SU-DHL-6 (cell line): Measurements from ENCODE around the gene NDUFA12.

ENCODE experiments used
- H2AFZ ChIP-seq: fragments of 200-600 bp; sonication (generic); 2 replicates; pipeline ENCODE4 v1.6.1; 2014; ENCODE audit warnings: low read depth, mild to moderate bottlenecking, moderate library complexity, mixed read lengths, antibody characterized with exemption, low read length; ENCODE audit not compliant: severe bottlenecking
- H3F3A ChIP-seq: fragments of 200-600 bp; shearing (Covaris generic); 2 replicates; pipeline ENCODE4 v1.6.0; 2016; ENCODE audit warnings: antibody characterized with exemption, mild to moderate bottlenecking; ENCODE audit not compliant: insufficient read depth
- H3K27ac ChIP-seq: fragments of 200-600 bp; sonication (generic); 2 replicates; pipeline ENCODE4 v1.5.1; 2016; ENCODE audit warnings: low read depth, mild to moderate bottlenecking, low read length, moderate library complexity, mixed read lengths
- H3K27me3 ChIP-seq: fragments of 200-600 bp; sonication (generic), shearing (Covaris generic); 2 replicates; pipeline ENCODE4 v1.6.0; 2014; ENCODE audit warnings: mild to moderate bottlenecking, low read length
- H3K36me3 ChIP-seq: fragments of 200-600 bp; sonication (generic); 2 replicates; pipeline ENCODE4 v1.6.1; 2014; ENCODE audit warnings: mild to moderate bottlenecking, low read length, mixed read lengths
- H3K4me2 ChIP-seq: fragments of 300-600, 200-600 bp; shearing (Covaris generic), sonication (generic); 2 replicates; pipeline ENCODE4 v1.6.0; 2014; ENCODE audit warnings: low read length, low read depth, mild to moderate bottlenecking; ENCODE audit not compliant: poor library complexity, severe bottlenecking
- H3K4me3 ChIP-seq: fragments of 200-600 bp; sonication (generic); 2 replicates; pipeline ENCODE4 v1.5.1; 2014; ENCODE audit warnings: antibody characterized with exemption, low read length, mild to moderate bottlenecking, mixed read lengths; ENCODE audit not compliant: insufficient read depth, poor library complexity, severe bottlenecking
- H3K79me2 ChIP-seq: fragments of 200-600 bp; sonication (generic); 2 replicates; pipeline ENCODE4 v1.6.1; 2014; ENCODE audit warnings: mild to moderate bottlenecking, low read length, moderate library complexity; ENCODE audit not compliant: insufficient read depth
- H3K9ac ChIP-seq: fragments of 200-600 bp; sonication (generic); 2 replicates; pipeline ENCODE4 v1.7.0; 2014; ENCODE audit warnings: mild to moderate bottlenecking, low read length
- H3K9me2 ChIP-seq: fragments of 200-600 bp; sonication (generic); replicated peaks from 2 replicates; pipeline ENCODE4 v1.6.1; 2014; ENCODE audit warnings: low read length; ENCODE audit not compliant: insufficient read depth
- H3K9me3 ChIP-seq: fragments of 200-600 bp; sonication (generic); 2 replicates; pipeline ENCODE4 v1.6.1; 2014; ENCODE audit warnings: low read length, mixed read lengths; ENCODE audit not compliant: insufficient read depth
- H4K20me1 ChIP-seq: fragments of 200-600 bp; sonication (generic); 2 replicates; pipeline ENCODE4 v1.6.1; 2014; ENCODE audit warnings: low read depth, mild to moderate bottlenecking, antibody characterized with exemption, low read length, moderate library complexity, mixed read lengths
- EZH2phosphoT487 ChIP-seq: fragments of 200-600 bp; sonication (generic), shearing (Covaris generic); conservative IDR thresholded peaks from 2 replicates; pipeline ENCODE4 v1.6.1; 2018; ENCODE audit warnings: mild to moderate bottlenecking, antibody characterized with exemption, low read length, moderate library complexity, mixed read lengths
- TF ChIP-seq, protein P1 (sequence below): fragments of 200-600 bp; sonication (generic); IDR thresholded peaks from one replicate; pipeline ENCODE4 v1.5.1; 2017; ENCODE audit warnings: antibody characterized with exemption, mild to moderate bottlenecking, low read length, moderate library complexity; ENCODE audit not compliant: insufficient read depth, poor library complexity, severe bottlenecking

Gene NDUFA12

DNA sequence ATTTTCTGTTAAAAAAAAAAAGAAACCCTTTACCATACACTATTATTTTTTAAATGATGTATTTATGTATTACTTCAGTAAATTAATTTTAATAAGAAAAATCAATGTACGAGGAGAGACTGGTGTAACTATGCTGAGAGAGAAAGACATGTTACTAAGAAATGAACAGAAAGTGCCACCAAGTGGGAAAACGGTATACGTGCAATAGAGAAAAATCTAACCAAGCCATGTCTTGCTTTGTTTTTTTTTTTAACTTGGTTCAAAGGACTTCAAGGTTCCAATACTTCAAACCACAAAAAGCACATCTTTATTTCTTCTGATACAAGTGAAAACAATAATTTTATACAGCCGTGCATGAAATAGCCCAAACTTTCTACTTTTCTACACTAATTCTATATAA lies 22.9 kb downstream of the NDUFA12 start:
- no peaks in the 10 kb centered on the region for H4K20me1 ChIP-seq
- H3K9ac ChIP-seq: no peak overlapping the region
- peaks cover 11% of the 10 kb centered on the region; the same call in 1 of the 2 replicates for H3K79me2 ChIP-seq
- no peak overlapping the region for H3K4me2 ChIP-seq
- no peak overlapping the region for H3K27ac ChIP-seq
- H2AFZ ChIP-seq: no peak overlapping the region
- no peak for TF ChIP-seq EZH2phosphoT487
- TF ChIP-seq, protein P1, sequence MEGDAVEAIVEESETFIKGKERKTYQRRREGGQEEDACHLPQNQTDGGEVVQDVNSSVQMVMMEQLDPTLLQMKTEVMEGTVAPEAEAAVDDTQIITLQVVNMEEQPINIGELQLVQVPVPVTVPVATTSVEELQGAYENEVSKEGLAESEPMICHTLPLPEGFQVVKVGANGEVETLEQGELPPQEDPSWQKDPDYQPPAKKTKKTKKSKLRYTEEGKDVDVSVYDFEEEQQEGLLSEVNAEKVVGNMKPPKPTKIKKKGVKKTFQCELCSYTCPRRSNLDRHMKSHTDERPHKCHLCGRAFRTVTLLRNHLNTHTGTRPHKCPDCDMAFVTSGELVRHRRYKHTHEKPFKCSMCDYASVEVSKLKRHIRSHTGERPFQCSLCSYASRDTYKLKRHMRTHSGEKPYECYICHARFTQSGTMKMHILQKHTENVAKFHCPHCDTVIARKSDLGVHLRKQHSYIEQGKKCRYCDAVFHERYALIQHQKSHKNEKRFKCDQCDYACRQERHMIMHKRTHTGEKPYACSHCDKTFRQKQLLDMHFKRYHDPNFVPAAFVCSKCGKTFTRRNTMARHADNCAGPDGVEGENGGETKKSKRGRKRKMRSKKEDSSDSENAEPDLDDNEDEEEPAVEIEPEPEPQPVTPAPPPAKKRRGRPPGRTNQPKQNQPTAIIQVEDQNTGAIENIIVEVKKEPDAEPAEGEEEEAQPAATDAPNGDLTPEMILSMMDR: no peak
- H3K9me3 ChIP-seq: no peaks in the 10 kb centered on the region
- H3K27me3 ChIP-seq: no peaks in the 10 kb centered on the region
- no peaks in the 10 kb centered on the region for H3F3A ChIP-seq
- no peak overlapping the region for H3K4me3 ChIP-seq
- H3K9me2 ChIP-seq: no peaks in the 10 kb centered on the region
- H3K36me3 ChIP-seq: no peaks in the 10 kb centered on the region; the same call in 1 of the 2 replicates

DNA sequence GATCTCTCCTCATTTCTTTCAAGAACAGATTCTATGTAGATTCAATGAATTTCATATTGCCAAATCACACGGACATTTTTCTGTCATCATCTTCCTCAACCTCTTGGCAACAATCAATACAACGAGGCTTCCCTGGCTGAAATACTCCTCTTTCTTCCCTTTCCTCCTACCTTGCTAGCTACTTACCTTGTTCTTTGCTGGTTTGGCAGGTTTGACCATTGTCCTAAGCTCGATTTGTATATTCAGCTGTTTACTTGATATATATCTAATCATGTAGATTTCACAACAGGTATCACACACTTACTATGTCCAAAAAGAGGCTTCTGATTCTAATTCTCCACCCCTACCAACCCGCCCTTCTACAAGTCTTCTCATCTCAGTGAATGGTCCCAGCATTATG lies 23.6 kb downstream of the NDUFA12 start:
- no peak overlapping the region for H2AFZ ChIP-seq
- H3K36me3 ChIP-seq: no peaks in the 10 kb centered on the region; the same call in 1 of the 2 replicates
- H3K27ac ChIP-seq: no peak overlapping the region
- no peak overlapping the region for H3K9ac ChIP-seq
- TF ChIP-seq, protein P1: no peak
- TF ChIP-seq EZH2phosphoT487: no peak
- no peak overlapping the region for H3K4me3 ChIP-seq
- H3K27me3 ChIP-seq: no peaks in the 10 kb centered on the region
- no peaks in the 10 kb centered on the region for H3K9me2 ChIP-seq
- peaks cover 11% of the 10 kb centered on the region; the same call in 1 of the 2 replicates for H3K79me2 ChIP-seq
- no peaks in the 10 kb centered on the region for H4K20me1 ChIP-seq
- H3K4me2 ChIP-seq: no peak overlapping the region
- no peaks in the 10 kb centered on the region for H3K9me3 ChIP-seq
- no peaks in the 10 kb centered on the region for H3F3A ChIP-seq

DNA sequence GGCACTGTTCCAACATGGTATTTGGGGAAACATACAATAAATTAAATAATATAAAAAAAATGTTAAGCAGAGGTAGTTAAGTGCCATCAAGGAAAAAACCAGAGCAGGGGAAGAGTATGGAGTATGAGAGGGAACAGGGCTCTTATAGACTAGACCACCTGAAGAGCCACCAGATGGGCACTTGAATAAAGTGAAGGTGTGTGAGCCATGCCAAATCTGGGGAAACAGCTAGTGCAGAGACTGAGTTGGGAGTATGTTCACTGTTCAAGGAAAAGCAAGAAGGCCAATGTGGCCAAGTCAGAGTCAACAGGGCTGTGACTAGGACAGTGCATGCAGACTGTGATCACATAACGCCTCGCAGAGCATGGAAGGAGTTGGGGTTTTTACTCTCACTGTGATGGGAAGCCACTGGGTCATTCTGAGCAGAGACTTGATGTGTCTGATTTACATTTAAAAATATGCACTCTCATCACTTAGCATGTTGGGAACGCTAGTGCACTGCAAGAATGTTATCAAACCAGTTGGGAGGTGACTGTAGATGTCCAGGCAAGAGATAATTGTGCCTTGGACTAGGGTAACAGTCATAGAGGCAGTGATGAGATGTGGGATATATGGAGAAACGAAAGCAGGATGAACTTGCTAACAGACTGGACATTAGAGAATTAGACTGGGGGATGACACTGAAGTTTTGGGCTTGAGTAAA lies 25.6 kb downstream of the NDUFA12 start:
- H3K27me3 ChIP-seq: no peaks in the 10 kb centered on the region
- no peaks in the 10 kb centered on the region; the same call in 1 of the 2 replicates for H3K36me3 ChIP-seq
- H3K4me3 ChIP-seq: no peak overlapping the region
- no peaks in the 10 kb centered on the region for H4K20me1 ChIP-seq
- no peaks in the 10 kb centered on the region for H3K9me2 ChIP-seq
- no peaks in the 10 kb centered on the region for H3K9me3 ChIP-seq
- no peak overlapping the region for H3K9ac ChIP-seq
- H3K79me2 ChIP-seq: peaks cover 11% of the 10 kb centered on the region; the same call in 1 of the 2 replicates
- TF ChIP-seq, protein P1: no peak
- no peak for TF ChIP-seq EZH2phosphoT487
- H3K27ac ChIP-seq: no peak overlapping the region
- H3F3A ChIP-seq: no peaks in the 10 kb centered on the region
- no peak overlapping the region for H3K4me2 ChIP-seq
- no peak overlapping the region for H2AFZ ChIP-seq
